SH-SY5Y (cell line): ENCODE measurements around the gene ZNF736.

Source experiments
- GATA2 ChIP-seq: IDR thresholded peaks from 2 replicates; pipeline ENCODE4 v1.6.1; 2011; ENCODE audit warnings: mild to moderate bottlenecking, low read depth, low read length
- GATA3 ChIP-seq: IDR thresholded peaks from 2 replicates; pipeline ENCODE4 v1.6.1; 2011; ENCODE audit warnings: low read depth, mild to moderate bottlenecking, low read length, moderate library complexity

- no peak for TF ChIP-seq GATA2
- TF ChIP-seq GATA3: no peak
These were observed 3.3 kb upstream of the ZNF736 start for GRCh38 chr7:64310426-64310825.
